ENCODE data around the gene ZBTB22. TPM values are rescaled to one million over a fixed set of nuclear protein-coding genes. Genes with fewer than 3 reads are reported as not detected.

The ZBTB22 gene
- total RNA-seq, 4 donors from 2014 or later = 25.0 to 53.7 (median 35.8) TPM

- H3K4me3 ChIP-seq (ENCODE audit: low read depth, poor library complexity, severe bottlenecking) = no peak overlapping the region
- intact Hi-C loops (cut with DNase I; ENCODE audit: low total_unique reads) = no loop called here
- 90% methylated on average over 6 of the region's 6 CpGs for WGBS, 2 donors
- TF ChIP-seq CTCF (IDR thresholded peaks at IDR 0.05) (no peak), POLR2A (IDR thresholded peaks at IDR 0.05) (no peak)
- DNase-seq (ENCODE audit: low spot score in 2 of 2) = no peak
Measured at GRCh38 chr6:33339193-33339592, 21.6 kb upstream of the ZBTB22 start.

GRCh38 chr6:33336495-33336894 is 19.0 kb upstream of the ZBTB22 start:
- H3K4me3 ChIP-seq (ENCODE audit: low read depth, poor library complexity, severe bottlenecking) = no peak overlapping the region
- 92 to 94% methylated on average over 3 of the region's 3 CpGs for WGBS, 2 donors

GRCh38 chr6:33335916-33336315 is 18.4 kb upstream of the ZBTB22 start:
- 67 to 68% methylated on average over 4 of the region's 4 CpGs for WGBS, 2 donors
- intact Hi-C loops (cut with DNase I; ENCODE audit: low total_unique reads) = no loop called here
- no peak overlapping the region for H3K4me3 ChIP-seq (ENCODE audit: low read depth, poor library complexity, severe bottlenecking)
- DNase-seq (ENCODE audit: low spot score in 2 of 2) = no peak
- TF ChIP-seq POLR2A (IDR thresholded peaks at IDR 0.05) (no peak), CTCF (IDR thresholded peaks at IDR 0.05) (no peak)

More at GRCh38 chr6:33336495-33336894, 19.0 kb upstream of the ZBTB22 start:
- intact Hi-C loops (cut with DNase I; ENCODE audit: low total_unique reads) = no loop called here
- no peak for DNase-seq (ENCODE audit: low spot score in 2 of 2)
- TF ChIP-seq CTCF (IDR thresholded peaks at IDR 0.05) (no peak), POLR2A (IDR thresholded peaks at IDR 0.05) (no peak)

GRCh38 chr6:33333666-33334065 is 16.1 kb upstream of the ZBTB22 start:
- intact Hi-C loops (cut with DNase I; ENCODE audit: low total_unique reads) = no loop called here
- H3K4me3 ChIP-seq (ENCODE audit: low read depth, poor library complexity, severe bottlenecking) = no peak overlapping the region
- DNase-seq (ENCODE audit: low spot score in 2 of 2) = no peak
- WGBS, 2 donors = 92 to 94% methylated on average over 4 of the region's 4 CpGs
- TF ChIP-seq POLR2A (IDR thresholded peaks at IDR 0.05) (no peak), CTCF (IDR thresholded peaks at IDR 0.05) (no peak)

GRCh38 chr6:33330736-33331135 is 13.2 kb upstream of the ZBTB22 start:
- WGBS, 2 donors = 85 to 89% methylated on average over 10 of the region's 10 CpGs
- no peak for DNase-seq (ENCODE audit: low spot score in 2 of 2)
- H3K4me3 ChIP-seq (ENCODE audit: low read depth, poor library complexity, severe bottlenecking) = no peak overlapping the region
- TF ChIP-seq CTCF (IDR thresholded peaks at IDR 0.05) = no peak
- intact Hi-C loops (cut with DNase I; ENCODE audit: low total_unique reads) = no loop called here

- TF ChIP-seq POLR2A (IDR thresholded peaks at IDR 0.05) (no peak), CTCF (IDR thresholded peaks at IDR 0.05) (no peak)
- WGBS, 2 donors = 36 to 56% methylated on average over 5 of the region's 5 CpGs
- intact Hi-C loops (cut with DNase I; ENCODE audit: low total_unique reads) = no loop called here
- no peak overlapping the region for H3K4me3 ChIP-seq (ENCODE audit: low read depth, poor library complexity, severe bottlenecking)
- no peak for DNase-seq (ENCODE audit: low spot score in 2 of 2)
Measured at GRCh38 chr6:33329058-33329457, 11.5 kb upstream of the ZBTB22 start.
